ENCODE results near the gene HPS1. TPM values are rescaled to one million over a fixed set of nuclear protein-coding genes. Genes with fewer than 3 reads are reported as not detected.
A peak's percentile ranks its signal among the peaks of the same experiment; 100 is the strongest.

Gene HPS1
- total and polyA plus RNA-seq, 2 of the 8 experiments (the other 6 are each of a cell fraction or from before 2014, with no cell fraction given): 38.7 to 61.7 TPM

GRCh38 chr10:98425511-98426352 lies 21.0 kb downstream of the HPS1 start:
- H4K91ac ChIP-seq (replicated peaks; ENCODE audit: insufficient read length, low read length): no peak overlapping the region
- no peaks in the 10 kb centered on the region for H3K79me2 ChIP-seq (ENCODE audit: control insufficient read depth in 1 of 2, insufficient read depth in 2 of 2, low read length in 2 of 2)
- no peak overlapping the region for H2AK5ac ChIP-seq (ENCODE audit: low read depth, low read length)
- H3K4me1 ChIP-seq (replicated peaks in 1 of 4; ENCODE audit: control insufficient read depth in 3 of 4, insufficient read depth in 4 of 4, low read length in 3 of 4): no peaks in the 10 kb centered on the region
- peaks cover 0 to 7% (median 6%) of the 10 kb centered on the region in 4 experiments; a peak in 4 of 8 replicates for H3K36me3 ChIP-seq (ENCODE audit: control insufficient read depth in 2 of 4, insufficient read depth in 4 of 4, low read length in 3 of 4)
- no peak overlapping the region for H2BK5ac ChIP-seq (ENCODE audit: low read depth, low read length)
- H3K4ac ChIP-seq (replicated peaks; ENCODE audit: insufficient read length, low read depth, low read length): no peak overlapping the region
- H4K5ac ChIP-seq (ENCODE audit: insufficient read length, low read depth, low read length): no peak overlapping the region
- no peak overlapping the region for H4K8ac ChIP-seq (ENCODE audit: extremely low read depth, insufficient read depth, low read length)
- H3K4me2 ChIP-seq (ENCODE audit: insufficient read depth in 1 of 2, low read depth in 2 of 2, low read length in 2 of 2): no peak overlapping the region
- no peak overlapping the region for H2AFZ ChIP-seq (ENCODE audit: low read length)
- no peak overlapping the region for H2BK12ac ChIP-seq (ENCODE audit: low read depth, low read length)
- DNase-seq (ENCODE audit: low read depth in 1 of 2, low spot score in 2 of 2) (peak in 1 of 2 experiments; percentile 87), FAIRE-seq (peak; percentile 90)
- no peak overlapping the region for H3K23ac ChIP-seq (ENCODE audit: insufficient read length)
- H2BK15ac ChIP-seq (ENCODE audit: low read length): no peak overlapping the region
- H3K27me3 ChIP-seq (replicated peaks in 1 of 4; ENCODE audit: control insufficient read depth in 3 of 4, extremely low read depth in 1 of 4, insufficient read depth in 3 of 4, low read length in 3 of 4): no peaks in the 10 kb centered on the region
- ChIA-PET POLR2A (ENCODE audit: partially characterized antibody) (interaction anchor here (0.8 to 2.5 kb wide), 4 partner anchors 10 to 63 kb away, joined by 3 to 11 read pairs (median 8); partner anchors contain the start of gene PYROXD2), CTCF (ENCODE audit: partially characterized antibody) (interaction anchor here (0.5 to 6.6 kb wide), 55 partner anchors 9 to 851 kb away, joined by 3 to 69 read pairs (median 4); partner anchors contain the start of gene PYROXD2)
- H3K9ac ChIP-seq (replicated peaks in 1 of 4; ENCODE audit: extremely low read depth in 1 of 4, low read depth in 3 of 4, low read length in 3 of 4): no peak overlapping the region
- no peaks in the 10 kb centered on the region for H3K9me3 ChIP-seq (ENCODE audit: insufficient read depth in 2 of 2, low read depth in 1 of 2, low read length in 1 of 2)
- 77% methylated on average over 19 of the region's 21 CpGs; no CpG with 5 or more reads in 1 of the 2 experiments for WGBS, 2 experiments (ENCODE audit: extremely low coverage in 1 of 2, insufficient coverage in 1 of 2, insufficient read length in 1 of 2, insufficient replicate concordance in 2 of 2, low coverage in 1 of 2, low lambda C conversion rate in 2 of 2, missing lambda C conversion rate in 1 of 2)
- no peak overlapping the region for H3K27ac ChIP-seq (ENCODE audit: low read depth, low read length)
- H3K23me2 ChIP-seq (ENCODE audit: low read depth, low read length): no peaks in the 10 kb centered on the region
- H4K20me1 ChIP-seq (replicated peaks in 1 of 2; ENCODE audit: control insufficient read depth in 1 of 2, insufficient read depth in 2 of 2, low read length in 2 of 2): peaks cover 0 to 2% of the 10 kb centered on the region in 2 experiments
- no peak overlapping the region for H3K18ac ChIP-seq (ENCODE audit: extremely low read depth, low read length)
- H3K14ac ChIP-seq (ENCODE audit: insufficient read length): no peak overlapping the region
- H3K79me1 ChIP-seq (ENCODE audit: low read depth, low read length): no peaks in the 10 kb centered on the region; the same call in 1 of the 2 replicates
- no peak overlapping the region for H2BK20ac ChIP-seq (ENCODE audit: low read length)
- no peak overlapping the region for H3K56ac ChIP-seq (replicated peaks; ENCODE audit: insufficient read length, low read depth, low read length)
- H2BK120ac ChIP-seq (replicated peaks; ENCODE audit: low read depth, low read length): no peak overlapping the region
- no peak overlapping the region for H3K4me3 ChIP-seq (ENCODE audit: extremely low read depth in 1 of 4, insufficient read depth in 2 of 4, low read depth in 3 of 4, low read length in 4 of 4)
- TF ChIP-seq RAD21 (IDR thresholded peaks at IDR 0.05 in 1 of 2, conservative IDR thresholded peaks at IDR 0.05 in 1 of 2; ENCODE audit: low read depth in 2 of 2, low read length in 2 of 2): peak; percentile 82
- no peak for TF ChIP-seq NANOG (IDR thresholded peaks at IDR 0.05; ENCODE audit: insufficient read depth, low read depth, low read length, poor library complexity, severe bottlenecking)
- TF ChIP-seq GABPA (IDR thresholded peaks at IDR 0.05; ENCODE audit: borderline replicate concordance, insufficient read depth, low read length): no peak
- peak; percentile 48; the same call in 1 of the 2 replicates for TF ChIP-seq CREB1 (IDR thresholded peaks at IDR 0.05)
- TF ChIP-seq EGR1 (IDR thresholded peaks at IDR 0.05; ENCODE audit: borderline replicate concordance, low read depth, low read length): no peak
- TF ChIP-seq SUZ12 (IDR thresholded peaks at IDR 0.05; ENCODE audit: low read length): no peak
- TF ChIP-seq TAF1 (IDR thresholded peaks at IDR 0.05; ENCODE audit: low read depth, low read length): no peak
- TF ChIP-seq NRF1 (IDR thresholded peaks at IDR 0.05; ENCODE audit: low read depth, low read length): no peak
- TF ChIP-seq RBBP5 (IDR thresholded peaks at IDR 0.05; ENCODE audit: borderline replicate concordance, low read depth, low read length): no peak
- TF ChIP-seq TAF7 (optimal IDR thresholded peaks at IDR 0.05; ENCODE audit: borderline replicate concordance, low read depth, low read length): no peak

Data from H1 (cell line).